ENCODE results near the gene GNAQ. TPM values are rescaled to one million over a fixed set of nuclear protein-coding genes. Genes with fewer than 3 reads are reported as not detected.

GNAQ gene
- total and polyA plus RNA-seq, 2 experiments from 2014 or later, result 21.1 to 43.1 TPM

GRCh38 chr9:77944556-77945243 is 86.9 kb downstream of the GNAQ start:
- Histone ChIP-seq H3F3A (replicated peaks; ENCODE audit: low read depth) (no peaks in the 10 kb centered on the region), H3K36me3 (ENCODE audit: insufficient read depth) (no peaks in the 10 kb centered on the region), H3K4me2 (no peak overlapping the region), H2AFZ (no peak overlapping the region), H4K20me1 (replicated peaks; ENCODE audit: insufficient read depth) (no peaks in the 10 kb centered on the region; the same call in 1 of the 2 replicates), H3K4me3 (no peak overlapping the region), H3K27me3 (ENCODE audit: insufficient read depth) (no peaks in the 10 kb centered on the region), H3K9me2 (ENCODE audit: insufficient read depth) (no peaks in the 10 kb centered on the region), H3K79me2 (replicated peaks; ENCODE audit: insufficient read depth) (peaks cover 89% of the 10 kb centered on the region), H3K27ac (ENCODE audit: low read depth) (no peak overlapping the region; the same call in 1 of the 2 replicates), H3K4me1 (ENCODE audit: insufficient read depth) (peaks cover 34% of the 10 kb centered on the region)
- Mint-ChIP-seq H3K36me3 (ENCODE audit: low read depth) (no peaks in the 10 kb centered on the region), H3K9me3 (no peaks in the 10 kb centered on the region), H3K27me3 (ENCODE audit: insufficient read depth, low read depth, poor library complexity) (peaks cover 4% of the 10 kb centered on the region), H3K27ac (peak overlapping the region; percentile 46; the same call in 1 of the 2 replicates), H3K4me3 (no peak overlapping the region; the same call in 2 of the 3 replicates), H3K4me1 (peaks cover 46% of the 10 kb centered on the region)
- TF ChIP-seq CTCF (conservative IDR thresholded peaks at IDR 0.05; ENCODE audit: low read depth in 2 of 2) (peak; percentile 42 to 43), REST (IDR thresholded peaks at IDR 0.05; ENCODE audit: unreplicated experiment) (no peak)
- peak; percentile 60 for DNase-seq (ENCODE audit: low spot score)
- peak; percentile 78 for ATAC-seq

GRCh38 chr9:77943057-77943456 is 88.6 kb downstream of the GNAQ start:
- Histone ChIP-seq H3K79me2 (replicated peaks; ENCODE audit: insufficient read depth) (peaks cover 83% of the 10 kb centered on the region), H3K27ac (ENCODE audit: low read depth) (no peak overlapping the region), H3F3A (replicated peaks; ENCODE audit: low read depth) (no peaks in the 10 kb centered on the region), H3K36me3 (ENCODE audit: insufficient read depth) (no peaks in the 10 kb centered on the region), H4K20me1 (replicated peaks; ENCODE audit: insufficient read depth) (peaks cover 2% of the 10 kb centered on the region; the same call in 1 of the 2 replicates), H3K4me1 (ENCODE audit: insufficient read depth) (peaks cover 30% of the 10 kb centered on the region), H3K9me2 (ENCODE audit: insufficient read depth) (no peaks in the 10 kb centered on the region), H2AFZ (no peak overlapping the region), H3K27me3 (ENCODE audit: insufficient read depth) (no peaks in the 10 kb centered on the region), H3K4me2 (no peak overlapping the region), H3K4me3 (no peak overlapping the region)
- ATAC-seq, result no peak
- H3K9me3 Mint-ChIP-seq, result no peaks in the 10 kb centered on the region
- peaks cover 45% of the 10 kb centered on the region for H3K4me1 Mint-ChIP-seq
- DNase-seq (ENCODE audit: low spot score), result no peak
- H3K4me3 Mint-ChIP-seq, result no peak overlapping the region
- H3K36me3 Mint-ChIP-seq (ENCODE audit: low read depth), result no peaks in the 10 kb centered on the region
- H3K27me3 Mint-ChIP-seq (ENCODE audit: insufficient read depth, low read depth, poor library complexity), result peaks cover 5% of the 10 kb centered on the region
- H3K27ac Mint-ChIP-seq, result no peak overlapping the region
- no peak for TF ChIP-seq CREB1 (CRISPR knock-in tag; IDR thresholded peaks at IDR 0.05; ENCODE audit: low read depth)
- no peak for TF ChIP-seq ETS1 (IDR thresholded peaks at IDR 0.05)
- TF ChIP-seq POLR2AphosphoS5 (IDR thresholded peaks at IDR 0.05; ENCODE audit: low read depth), result no peak
- TF ChIP-seq ZNF114 (CRISPR knock-in tag; IDR thresholded peaks at IDR 0.05), result no peak
- TF ChIP-seq CTCF (conservative IDR thresholded peaks at IDR 0.05; ENCODE audit: low read depth in 2 of 2), result no peak
